K562 (cell line): Measurements from ENCODE around the gene LAX1. TPM values are rescaled to one million over a fixed set of nuclear protein-coding genes. Genes with fewer than 3 reads are reported as not detected.

ENCODE experiments used
- ARID2 ChIP-seq: fragments of 450-650 bp; IDR thresholded peaks from 2 replicates; pipeline ENCODE4 v1.6.1; 2017; ENCODE audit warnings: antibody characterized with exemption, mild to moderate bottlenecking
- CEBPB ChIP-seq: fragments of 450-650 bp; IDR thresholded peaks from 2 replicates; pipeline ENCODE4 v1.6.1; 2016; ENCODE audit warnings: missing genetic modification characterization, missing compliant biosample characterization
- CHAMP1 ChIP-seq: fragments of 450-650 bp; IDR thresholded peaks from 2 replicates; pipeline ENCODE4 v1.6.1; 2016; ENCODE audit warnings: mild to moderate bottlenecking
- CHCHD3 ChIP-seq: fragments of 250-450 bp; sonication (Bioruptor Pico); IDR thresholded peaks from 2 replicates; pipeline ENCODE4 v2.1.2; 2022; ENCODE audit warnings: mild to moderate bottlenecking
- DNMT1 ChIP-seq: fragments of 450-650 bp; IDR thresholded peaks from 2 replicates; pipeline ENCODE4 v1.6.1; 2016; ENCODE audit warnings: antibody characterized with exemption, mild to moderate bottlenecking
- E4F1 ChIP-seq: fragments of 250-450 bp; sonication (Bioruptor Pico); IDR thresholded peaks from 2 replicates; pipeline ENCODE4 v1.5.0; 2021; ENCODE audit warnings: mild to moderate bottlenecking, borderline replicate concordance
- FOXK2 ChIP-seq, 2 experiments: fragments of 450-650 bp; IDR thresholded peaks in 1 of 2; conservative IDR thresholded peaks in 1 of 2; 2 replicates each; pipeline ENCODE4 v1.6.1; 2016; ENCODE audit warnings: low read depth in 2 of 2, mild to moderate bottlenecking in 1 of 2
- GABPB2 ChIP-seq: fragments of 250-450 bp; sonication (Bioruptor Pico); conservative IDR thresholded peaks from 2 replicates; pipeline ENCODE4 v1.5.1; 2021; ENCODE audit warnings: mild to moderate bottlenecking
- HDAC2 ChIP-seq: fragments of 450-650 bp; IDR thresholded peaks from 2 replicates; pipeline ENCODE4 v1.6.1; 2016; ENCODE audit warnings: mild to moderate bottlenecking
- MAFK ChIP-seq: IDR thresholded peaks from 2 replicates; pipeline ENCODE4 v1.6.1; 2011; ENCODE audit warnings: low read length, improper control_type of control experiment
- NFRKB ChIP-seq: fragments of 450-650 bp; IDR thresholded peaks from 2 replicates; pipeline ENCODE4 v1.6.1; 2016; ENCODE audit warnings: low read depth
- PCBP1 ChIP-seq: fragments of 200-400 bp; formaldehyde crosslinking; IDR thresholded peaks from 2 replicates; pipeline ENCODE4 v1.6.1; 2018; ENCODE audit warnings: mild to moderate bottlenecking, low read depth, low read length; ENCODE audit not compliant: poor library complexity, severe bottlenecking
- PML ChIP-seq: IDR thresholded peaks from 2 replicates; pipeline ENCODE4 v1.6.1; 2012; ENCODE audit warnings: low read length, inconsistent platforms
- POLR3G ChIP-seq: IDR thresholded peaks from 2 replicates; pipeline ENCODE4 v1.6.1; 2011; ENCODE audit not compliant: insufficient read length, insufficient replicate concordance; ENCODE audit errors: extremely low read depth
- PTBP1 ChIP-seq: fragments of 200-400 bp; formaldehyde crosslinking; IDR thresholded peaks from 2 replicates; pipeline ENCODE4 v1.6.1; 2017; ENCODE audit warnings: low read depth, low read length
- RBM39 ChIP-seq: fragments of 200-400 bp; formaldehyde crosslinking; optimal IDR thresholded peaks from 2 replicates; pipeline ENCODE3; 2018; ENCODE audit warnings: low read depth, low read length
- SMC3 ChIP-seq: conservative IDR thresholded peaks from 2 replicates; pipeline ENCODE4 v1.6.1; 2011; ENCODE audit warnings: low read depth, low read length, improper control_type of control experiment; ENCODE audit not compliant: insufficient read depth
- TOE1 ChIP-seq, 2 experiments: fragments of 450-650 bp in 1 of 2; sonication (generic) in 1 of 2; formaldehyde crosslinking in 1 of 2; IDR thresholded peaks; 2 replicates each; pipeline versions ENCODE4 v1.7.1 to v1.8.0; 2016 to 2022; ENCODE audit warnings: borderline replicate concordance in 2 of 2, mild to moderate bottlenecking in 2 of 2, antibody characterized with exemption in 1 of 2, inconsistent platforms in 1 of 2, low read depth in 1 of 2, missing genetic modification reagents in 1 of 2, moderate library complexity in 1 of 2
- ZNF239 ChIP-seq: fragments of 250-450 bp; sonication (Bioruptor Pico); IDR thresholded peaks from 2 replicates; pipeline ENCODE4 v1.4.0; 2020; ENCODE audit warnings: mild to moderate bottlenecking
- ZNF280B ChIP-seq: fragments of 250-450 bp; sonication (Bioruptor Pico); IDR thresholded peaks from 2 replicates; pipeline ENCODE4 v1.5.1; 2021; ENCODE audit warnings: mild to moderate bottlenecking
- ZNF639 ChIP-seq, 2 experiments: fragments of 200-800 bp in 1 of 2; sonication (Bioruptor generic) in 1 of 2; sonication (generic) in 1 of 2; formaldehyde crosslinking in 1 of 2; IDR thresholded peaks in 1 of 2; conservative IDR thresholded peaks in 1 of 2; 2 replicates each; pipeline versions ENCODE4 v1.5.0 to v1.6.1; 2016 to 2020; ENCODE audit warnings: missing compliant biosample characterization in 1 of 2, missing genetic modification characterization in 1 of 2, missing genetic modification reagents in 1 of 2
- ZNF830 ChIP-seq: fragments of 250-450 bp; sonication (Bioruptor Pico); IDR thresholded peaks from 2 replicates; pipeline ENCODE4 v1.5.0; 2021; ENCODE audit warnings: mild to moderate bottlenecking
- polyA plus RNA-seq, 8 experiments: library from polyadenylated mRNA; depleted of rRNA in 4 of 8; stranded (reverse) in 5 of 8; unstranded in 3 of 8; fragments of >200 nt; fragmentation: Nextera tagmentation in 2 of 8; fragmentation: Illumina TruSeq in 1 of 8; extraction: Ambion mirVana in 2 of 8; extraction: Trizol in 1 of 8; gene quantifications; 2 replicates each; pipeline versions ENCODE4 v1.2.1 to v1.2.3, GENCODE V29; 2011 to 2014; ENCODE audit warnings: inconsistent platforms in 1 of 8, missing spikeins in 1 of 8
- total RNA-seq, 7 experiments: library from RNA; depleted of rRNA in 6 of 7; stranded (reverse); fragments of >200 nt in 6 of 7; fragmentation: Illumina TruSeq in 2 of 7; extraction: Trizol in 2 of 7; gene quantifications; 2 replicates each; pipeline versions ENCODE4 v1.2.1 to v1.2.3, GENCODE V29; 2011 to 2021; ENCODE audit warnings: low replicate concordance in 1 of 7

LAX1 gene
- total and polyA plus RNA-seq, 9 of the 15 experiments (the other 6 are each of a cell fraction or from before 2014, with no cell fraction given) = not detected

- TF ChIP-seq PTBP1 (no peak), DNMT1 (no peak), HDAC2 (peak; percentile 78), SMC3 (no peak), CEBPB (peak; percentile 74), TOE1 (IDR thresholded peaks at IDR 0.05; ENCODE audit: borderline replicate concordance) (peak; percentile 49; the same call in 1 of the 2 replicates), TOE1 (CRISPR knock-in tag; IDR thresholded peaks at IDR 0.05; ENCODE audit: borderline replicate concordance, low read depth) (no peak), ZNF639 (CRISPR knock-in tag; conservative IDR thresholded peaks at IDR 0.05 in 1 of 2, IDR thresholded peaks at IDR 0.05 in 1 of 2) (peak in 1 of 2 experiments; percentile 85; a peak in 2 of 4 replicates), POLR3G (no peak), ARID2 (no peak), PCBP1 (no peak), FOXK2 (conservative IDR thresholded peaks at IDR 0.05 in 1 of 2, IDR thresholded peaks at IDR 0.05 in 1 of 2; ENCODE audit: low read depth in 2 of 2) (peak; percentile 68 to 77; a peak in 3 of 4 replicates), CHCHD3 (no peak), CHAMP1 (peak; percentile 64; the same call in 1 of the 2 replicates), RBM39 (no peak), PML (peak; percentile 72), ZNF830 (CRISPR knock-in tag) (no peak), ZNF280B (no peak), ZNF239 (peak; percentile 56), GABPB2 (CRISPR knock-in tag) (no peak), MAFK (no peak), NFRKB (no peak), E4F1 (no peak)
These were observed 38.5 kb upstream of the LAX1 start (continued) for GRCh38 chr1:203726417-203726867.
